ENCODE measurements around the gene LTB4R2.

LTB4R2 gene

GRCh38 chr14:24321212-24321975 lies 11.5 kb downstream of the LTB4R2 start:
- DNase-seq: no peak

- DNase-seq: no peak
Measured at GRCh38 chr14:24322672-24323071, 12.7 kb downstream of the LTB4R2 start.

GRCh38 chr14:24323341-24323740 lies 13.4 kb downstream of the LTB4R2 start:
- no peak for DNase-seq

- DNase-seq: no peak
Measured at GRCh38 chr14:24324024-24324423, 14.1 kb downstream of the LTB4R2 start.

GRCh38 chr14:24325041-24325530 lies 15.1 kb downstream of the LTB4R2 start:
- DNase-seq: no peak

GRCh38 chr14:24325963-24326362 lies 16.0 kb downstream of the LTB4R2 start:
- no peak for DNase-seq

- DNase-seq: no peak
Measured at GRCh38 chr14:24327303-24327702, 17.4 kb downstream of the LTB4R2 start.

GRCh38 chr14:24327914-24328313 lies 18.0 kb downstream of the LTB4R2 start:
- DNase-seq: peak; percentile 33

GRCh38 chr14:24329073-24329663 lies 19.2 kb downstream of the LTB4R2 start:
- no peak for DNase-seq

- no peak for DNase-seq
Measured at GRCh38 chr14:24329736-24330135, 19.8 kb downstream of the LTB4R2 start.

GRCh38 chr14:24330973-24331674 lies 21.2 kb downstream of the LTB4R2 start:
- DNase-seq: no peak

- DNase-seq: no peak
Measured at GRCh38 chr14:24331731-24332267, 21.9 kb downstream of the LTB4R2 start.

GRCh38 chr14:24332268-24332993 lies 22.5 kb downstream of the LTB4R2 start:
- DNase-seq: peak; percentile 92

- peak; percentile 65 for DNase-seq
Measured at GRCh38 chr14:24334431-24335291, 24.7 kb downstream of the LTB4R2 start, which contains the start of gene ADCY4. TSS of gene ADCY4 (minus strand) at chr14:24335071. CDS start at chr14:24334652, 419 bp downstream.

- DNase-seq: no peak
Measured at GRCh38 chr14:24335461-24336171, 25.7 kb downstream of the LTB4R2 start.

- DNase-seq: no peak
Measured at GRCh38 chr14:24337144-24337823, 27.3 kb downstream of the LTB4R2 start.

GRCh38 chr14:24337824-24338175 lies 27.9 kb downstream of the LTB4R2 start:
- no peak for DNase-seq

GRCh38 chr14:24338843-24339242 lies 28.9 kb downstream of the LTB4R2 start:
- no peak for DNase-seq

GRCh38 chr14:24339284-24340151 lies 29.6 kb downstream of the LTB4R2 start, which contains the start of gene RIPK3:
TSS of gene RIPK3 (minus strand) at chr14:24339991. CDS start at chr14:24339826, 165 bp downstream.
- peak; percentile 79 for DNase-seq

Data from DMS53 (cell line).